Measurements from ENCODE around the gene SH3RF3.
A peak's percentile ranks its signal among the peaks of the same experiment; 100 is the strongest.

SH3RF3 gene

GRCh38 chr2:109170645-109171044 lies 41.6 kb downstream of the SH3RF3 start:
- WGBS, 2 donors (ENCODE audit: extremely low coverage in 2 of 2, insufficient read length in 2 of 2, insufficient replicate concordance in 1 of 2): no CpG with 5 or more reads among the region's 6 CpGs
- H3K4me1 ChIP-seq (ENCODE audit: control insufficient read depth in 2 of 2, insufficient read depth in 1 of 2, low read depth in 1 of 2, low read length in 2 of 2): peaks cover 2 to 3% of the 10 kb centered on the region in 2 donors
- H2AK5ac ChIP-seq (ENCODE audit: low read depth, low read length): no peak overlapping the region
- H2BK120ac ChIP-seq (ENCODE audit: low read depth, low read length): no peak overlapping the region
- H3K36me3 ChIP-seq (replicated peaks in 1 of 2; ENCODE audit: control insufficient read depth in 2 of 2, insufficient read depth in 2 of 2, low read length in 2 of 2): no peaks in the 10 kb centered on the region
- peak overlapping the region; percentile 46 for H3K18ac ChIP-seq (ENCODE audit: low read length)
- H4K91ac ChIP-seq (ENCODE audit: low read depth, low read length, poor library complexity): no peak overlapping the region
- H3K9me3 ChIP-seq (replicated peaks in 1 of 2; ENCODE audit: control insufficient read depth in 2 of 2, insufficient read depth in 1 of 2, low read depth in 1 of 2, low read length in 2 of 2): peaks cover 5 to 6% of the 10 kb centered on the region in 2 donors
- no peak overlapping the region for H3K4ac ChIP-seq (ENCODE audit: low read length)
- H3K4me3 ChIP-seq (ENCODE audit: low read length in 2 of 2): no peak overlapping the region
- H3K9ac ChIP-seq (ENCODE audit: low read depth, low read length, poor library complexity): no peak overlapping the region
- no peak overlapping the region for H4K8ac ChIP-seq (ENCODE audit: low read depth, low read length)
- no peak overlapping the region for H3K4me2 ChIP-seq (ENCODE audit: insufficient read depth, low read length, poor library complexity, severe bottlenecking)
- H2BK15ac ChIP-seq (ENCODE audit: low read length): no peak overlapping the region
- no peaks in the 10 kb centered on the region for H3K79me1 ChIP-seq (ENCODE audit: low read depth, low read length)
- no peak overlapping the region for H2AFZ ChIP-seq (ENCODE audit: low read length)
- no peak for DNase-seq (ENCODE audit: low spot score)
- H3K27ac ChIP-seq (replicated peaks; ENCODE audit: low read length): no peak overlapping the region
- no peak overlapping the region for H2BK12ac ChIP-seq (ENCODE audit: low read length)
- H3K23ac ChIP-seq (ENCODE audit: low read depth, low read length, poor library complexity): no peak overlapping the region
- no peak overlapping the region for H2BK5ac ChIP-seq (ENCODE audit: low read length)
- H3K27me3 ChIP-seq (ENCODE audit: control insufficient read depth in 3 of 3, insufficient read depth in 3 of 3, low read depth in 1 of 3, low read length in 3 of 3): peaks cover 0 to 3% (median 0%) of the 10 kb centered on the region in 3 experiments
- no peak overlapping the region for H3K14ac ChIP-seq (ENCODE audit: low read length)

DNA sequence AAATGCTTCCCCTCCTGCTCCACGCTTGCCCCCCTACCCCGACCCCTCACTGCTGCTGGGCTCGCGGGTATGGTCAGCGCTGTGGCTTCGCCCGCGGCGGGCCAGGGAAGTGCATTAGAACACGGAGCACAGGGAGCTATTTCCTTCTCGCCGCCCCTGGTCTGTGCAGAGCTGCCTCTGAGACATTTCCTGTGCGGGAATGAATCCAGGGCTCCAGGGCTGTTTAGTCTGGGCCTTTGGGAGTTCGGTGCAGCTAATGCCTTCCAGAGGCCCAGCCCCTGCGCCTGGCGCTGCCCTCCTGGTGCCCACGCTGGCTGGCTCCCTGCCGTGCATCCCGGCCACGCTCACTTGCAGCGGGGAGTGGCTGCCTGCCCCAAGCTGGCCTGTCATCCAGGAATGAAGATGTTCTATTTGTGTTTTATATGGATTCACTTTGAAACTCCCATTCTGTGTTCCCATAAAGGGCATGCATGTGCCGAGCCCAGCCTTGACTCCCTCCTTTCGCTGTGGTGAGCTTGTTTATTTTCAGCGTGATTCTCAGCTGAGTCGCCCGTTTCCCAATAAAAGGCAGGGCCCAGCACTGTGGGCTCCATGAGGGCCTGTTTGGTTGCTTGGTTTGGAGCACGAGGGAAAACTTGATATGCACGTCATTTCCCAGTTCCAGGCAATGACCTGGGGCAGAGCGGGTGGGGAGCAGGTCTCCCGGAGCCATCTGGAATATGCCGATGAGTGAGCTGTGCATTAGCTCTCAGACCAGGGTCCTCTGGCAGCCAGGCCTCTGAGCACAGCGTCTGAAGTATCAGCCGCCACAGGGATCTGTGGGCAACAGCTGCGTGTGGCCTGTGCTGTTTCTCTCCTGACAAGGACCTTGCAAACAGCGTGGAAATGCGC lies 42.7 kb downstream of the SH3RF3 start:
- H2AK5ac ChIP-seq (ENCODE audit: low read depth, low read length): no peak overlapping the region
- peak overlapping the region; percentile 11 for H3K18ac ChIP-seq (ENCODE audit: low read length)
- WGBS, 2 donors (ENCODE audit: extremely low coverage in 2 of 2, insufficient read length in 2 of 2, insufficient replicate concordance in 1 of 2): no CpG with 5 or more reads among the region's 36 CpGs
- H4K8ac ChIP-seq (ENCODE audit: low read depth, low read length): no peak overlapping the region
- peaks cover 0 to 3% (median 0%) of the 10 kb centered on the region in 3 experiments for H3K27me3 ChIP-seq (ENCODE audit: control insufficient read depth in 3 of 3, insufficient read depth in 3 of 3, low read depth in 1 of 3, low read length in 3 of 3)
- peak overlapping the region; percentile 46 for H2AFZ ChIP-seq (ENCODE audit: low read length)
- no peak overlapping the region for H3K4ac ChIP-seq (ENCODE audit: low read length)
- H2BK5ac ChIP-seq (ENCODE audit: low read length): no peak overlapping the region
- H2BK12ac ChIP-seq (ENCODE audit: low read length): no peak overlapping the region
- no peak overlapping the region for H3K4me2 ChIP-seq (ENCODE audit: insufficient read depth, low read length, poor library complexity, severe bottlenecking)
- H3K23ac ChIP-seq (ENCODE audit: low read depth, low read length, poor library complexity): no peak overlapping the region
- H3K9me3 ChIP-seq (replicated peaks in 1 of 2; ENCODE audit: control insufficient read depth in 2 of 2, insufficient read depth in 1 of 2, low read depth in 1 of 2, low read length in 2 of 2): peaks cover 5 to 6% of the 10 kb centered on the region in 2 donors
- no peaks in the 10 kb centered on the region for H3K79me1 ChIP-seq (ENCODE audit: low read depth, low read length)
- H2BK120ac ChIP-seq (ENCODE audit: low read depth, low read length): no peak overlapping the region
- H3K4me3 ChIP-seq (ENCODE audit: low read length in 2 of 2): no peak overlapping the region
- no peak overlapping the region for H2BK15ac ChIP-seq (ENCODE audit: low read length)
- H3K4me1 ChIP-seq (ENCODE audit: control insufficient read depth in 2 of 2, insufficient read depth in 1 of 2, low read depth in 1 of 2, low read length in 2 of 2): peaks cover 3 to 4% of the 10 kb centered on the region in 2 donors
- no peak for DNase-seq (ENCODE audit: low spot score)
- no peak overlapping the region for H3K14ac ChIP-seq (ENCODE audit: low read length)
- no peak overlapping the region for H3K27ac ChIP-seq (replicated peaks; ENCODE audit: low read length)
- no peaks in the 10 kb centered on the region for H3K36me3 ChIP-seq (replicated peaks in 1 of 2; ENCODE audit: control insufficient read depth in 2 of 2, insufficient read depth in 2 of 2, low read length in 2 of 2)
- no peak overlapping the region for H4K91ac ChIP-seq (ENCODE audit: low read depth, low read length, poor library complexity)
- H3K9ac ChIP-seq (ENCODE audit: low read depth, low read length, poor library complexity): no peak overlapping the region

DNA sequence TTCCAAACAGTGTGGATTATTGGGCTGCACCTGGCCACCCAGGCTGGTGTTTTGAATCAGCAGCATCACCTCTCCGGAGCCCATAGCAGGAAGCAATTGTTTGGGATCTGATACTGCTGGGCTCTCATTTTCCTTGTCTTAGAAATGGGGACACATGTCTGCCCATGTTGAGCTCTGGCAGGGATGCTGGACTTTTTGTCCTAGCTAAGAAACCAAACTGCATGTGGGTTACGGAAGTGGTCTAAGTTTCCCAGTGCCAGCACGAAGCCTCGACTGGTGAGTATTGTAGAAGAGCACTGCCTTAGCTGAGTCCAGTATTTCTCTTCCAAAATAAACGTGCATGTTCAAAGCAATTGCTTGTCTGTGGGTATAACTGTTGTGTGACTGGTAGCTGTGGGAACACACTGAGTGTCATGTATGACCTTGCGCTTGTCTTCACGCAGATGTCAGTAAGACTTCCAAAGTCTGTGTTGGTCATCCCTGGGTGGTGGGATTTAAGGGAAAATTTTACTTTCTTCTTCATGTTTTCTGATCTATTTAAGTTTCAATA lies 43.6 kb downstream of the SH3RF3 start:
- Histone ChIP-seq H4K91ac (ENCODE audit: low read depth, low read length, poor library complexity) (no peak overlapping the region), H2BK120ac (ENCODE audit: low read depth, low read length) (no peak overlapping the region)

More for the DNA sequence above, 43.6 kb downstream of the SH3RF3 start:
- Histone ChIP-seq H2AK5ac (ENCODE audit: low read depth, low read length) (no peak overlapping the region), H3K27me3 (ENCODE audit: control insufficient read depth in 3 of 3, insufficient read depth in 3 of 3, low read depth in 1 of 3, low read length in 3 of 3) (peaks cover 0 to 3% (median 0%) of the 10 kb centered on the region in 3 experiments), H4K8ac (ENCODE audit: low read depth, low read length) (no peak overlapping the region), H3K79me1 (ENCODE audit: low read depth, low read length) (no peaks in the 10 kb centered on the region), H2AFZ (ENCODE audit: low read length) (no peak overlapping the region), H3K4me2 (ENCODE audit: insufficient read depth, low read length, poor library complexity, severe bottlenecking) (no peak overlapping the region), H2BK12ac (ENCODE audit: low read length) (no peak overlapping the region), H3K27ac (replicated peaks; ENCODE audit: low read length) (no peak overlapping the region), H3K4ac (ENCODE audit: low read length) (no peak overlapping the region), H3K9me3 (replicated peaks in 1 of 2; ENCODE audit: control insufficient read depth in 2 of 2, insufficient read depth in 1 of 2, low read depth in 1 of 2, low read length in 2 of 2) (peaks cover 5 to 6% of the 10 kb centered on the region in 2 donors), H2BK5ac (ENCODE audit: low read length) (no peak overlapping the region), H2BK15ac (ENCODE audit: low read length) (no peak overlapping the region), H3K23ac (ENCODE audit: low read depth, low read length, poor library complexity) (no peak overlapping the region), H3K18ac (ENCODE audit: low read length) (no peak overlapping the region), H3K4me3 (ENCODE audit: low read length in 2 of 2) (no peak overlapping the region), H3K36me3 (replicated peaks in 1 of 2; ENCODE audit: control insufficient read depth in 2 of 2, insufficient read depth in 2 of 2, low read length in 2 of 2) (no peaks in the 10 kb centered on the region), H3K14ac (ENCODE audit: low read length) (no peak overlapping the region), H3K4me1 (ENCODE audit: control insufficient read depth in 2 of 2, insufficient read depth in 1 of 2, low read depth in 1 of 2, low read length in 2 of 2) (peaks cover 3 to 5% of the 10 kb centered on the region in 2 donors), H3K9ac (ENCODE audit: low read depth, low read length, poor library complexity) (no peak overlapping the region)
- no peak for DNase-seq (ENCODE audit: low spot score)
- WGBS, 2 donors (ENCODE audit: extremely low coverage in 2 of 2, insufficient read length in 2 of 2, insufficient replicate concordance in 1 of 2): no CpG with 5 or more reads among the region's 7 CpGs
